LNCaP clone FGC (cell line): ENCODE data around the gene DARS2.

Experiments used
- DNase-seq: peaks from one replicate; pipeline ENCODE4 v3.0.0-alpha.2; 2011; ENCODE audit warnings: low read depth
- H3K4me3 ChIP-seq: 2 replicates; pipeline ENCODE4 v1.5.1; 2011; ENCODE audit warnings: mild to moderate bottlenecking, low read depth, low read length, control low read depth
- CTCF ChIP-seq: IDR thresholded peaks from 2 replicates; pipeline ENCODE4 v1.5.1; 2012; ENCODE audit warnings: mild to moderate bottlenecking; ENCODE audit not compliant: control insufficient read depth, insufficient read depth; ENCODE audit errors: extremely low read depth

The DARS2 gene

GRCh38 chr1:173889885-173890284, 65.4 kb downstream of the DARS2 start:
- H3K4me3 ChIP-seq, result no peak overlapping the region
- TF ChIP-seq CTCF, result no peak

GRCh38 chr1:173893611-173894010, 69.1 kb downstream of the DARS2 start:
- no peak overlapping the region for H3K4me3 ChIP-seq
- DNase-seq, result no peak
- TF ChIP-seq CTCF, result no peak

More at GRCh38 chr1:173889885-173890284, 65.4 kb downstream of the DARS2 start:
- DNase-seq, result no peak

GRCh38 chr1:173894189-173894588, 69.7 kb downstream of the DARS2 start:
- DNase-seq, result no peak
- TF ChIP-seq CTCF, result no peak
- no peak overlapping the region for H3K4me3 ChIP-seq

- DNase-seq, result no peak
- no peak overlapping the region for H3K4me3 ChIP-seq
- no peak for TF ChIP-seq CTCF
Observed at GRCh38 chr1:173900427-173900826, 76.0 kb downstream of the DARS2 start.

- no peak for DNase-seq
- no peak overlapping the region for H3K4me3 ChIP-seq
- TF ChIP-seq CTCF, result no peak
Observed at GRCh38 chr1:173900992-173901391, 76.5 kb downstream of the DARS2 start.

- TF ChIP-seq CTCF, result no peak
- no peak for DNase-seq
Observed at GRCh38 chr1:173903827-173904531, 79.5 kb downstream of the DARS2 start.

More at GRCh38 chr1:173903827-173904531, 79.5 kb downstream of the DARS2 start:
- H3K4me3 ChIP-seq, result no peak overlapping the region
